GM20431 (cell line): ENCODE measurements around the gene SLX4IP.

Experiments used
- in situ Hi-C: fragments of 300-500 bp; cut with MseI, MboI; formaldehyde crosslinking; loops from one replicate; pipeline ENCODE4 v1.15.0; 2020; ENCODE audit warnings: low sequenced_read_pairs; ENCODE audit not compliant: unreplicated experiment

Gene SLX4IP

GRCh38 chr20:10427060-10427692, 7.9 kb upstream of the SLX4IP start:
- in situ Hi-C loops: no loop called here

GRCh38 chr20:10428008-10428407, 7.1 kb upstream of the SLX4IP start:
- in situ Hi-C loops: no loop called here

- in situ Hi-C loops: no loop called here
Measured at GRCh38 chr20:10429443-10429981, 5.6 kb upstream of the SLX4IP start.

- in situ Hi-C loops: no loop called here
Measured at GRCh38 chr20:10430000-10430466, 5.1 kb upstream of the SLX4IP start.

- in situ Hi-C loops: no loop called here
Measured at GRCh38 chr20:10430704-10431103, 4.4 kb upstream of the SLX4IP start.

- in situ Hi-C loops: no loop called here
Measured at GRCh38 chr20:10432079-10432478, 3.0 kb upstream of the SLX4IP start.

- in situ Hi-C loops: no loop called here
Measured at GRCh38 chr20:10433014-10433622, 2.0 kb upstream of the SLX4IP start.

- in situ Hi-C loops: no loop called here
Measured at GRCh38 chr20:10433623-10434466, 1.3 kb upstream of the SLX4IP start, which contains the start of gene MKKS. Gene MKKS, minus strand, starts transcription at chr20:10434222. Its CDS starts 20,708 bp downstream, at chr20:10413514.

- in situ Hi-C loops: no loop called here
Measured at GRCh38 chr20:10434467-10434831, 656 bp upstream of the SLX4IP start.

GRCh38 chr20:10436053-10436699, 1.1 kb downstream of the SLX4IP start:
- in situ Hi-C loops: no loop called here

GRCh38 chr20:10438217-10438616, 3.1 kb downstream of the SLX4IP start:
- in situ Hi-C loops: no loop called here

GRCh38 chr20:10443936-10444335, 8.8 kb downstream of the SLX4IP start:
- in situ Hi-C loops: no loop called here

- in situ Hi-C loops: no loop called here
Measured at GRCh38 chr20:10445758-10446157, 10.7 kb downstream of the SLX4IP start.

- in situ Hi-C loops: no loop called here
Measured at GRCh38 chr20:10447028-10447427, 11.9 kb downstream of the SLX4IP start.

GRCh38 chr20:10448270-10449156, 13.4 kb downstream of the SLX4IP start:
- in situ Hi-C loops: no loop called here

GRCh38 chr20:10449270-10449669, 14.2 kb downstream of the SLX4IP start:
- in situ Hi-C loops: no loop called here

- in situ Hi-C loops: no loop called here
Measured at GRCh38 chr20:10453241-10453640, 18.1 kb downstream of the SLX4IP start.

GRCh38 chr20:10454151-10454750, 19.1 kb downstream of the SLX4IP start:
- in situ Hi-C loops: no loop called here

GRCh38 chr20:10461495-10461894, 26.4 kb downstream of the SLX4IP start:
- in situ Hi-C loops: no loop called here
